HL-60 (cell line): ENCODE measurements around the gene UBTD2.

Experiments
- POLR2AphosphoS5 ChIP-seq: IDR thresholded peaks from 2 replicates; pipeline ENCODE4 v1.6.1; 2012; ENCODE audit warnings: low read depth
- SPI1 ChIP-seq: IDR thresholded peaks from 2 replicates; pipeline ENCODE4 v1.6.1; 2012; ENCODE audit warnings: low read depth, mild to moderate bottlenecking, borderline replicate concordance
- TF ChIP-seq, protein P1 (sequence below): IDR thresholded peaks from one replicate; pipeline ENCODE4 v1.5.1; 2011; ENCODE audit warnings: low read length, control low read depth, inconsistent platforms; ENCODE audit not compliant: insufficient read depth
- TF ChIP-seq, protein P2 (sequence below): IDR thresholded peaks from 2 replicates; pipeline ENCODE4 v1.6.1; 2012; ENCODE audit warnings: low read depth; ENCODE audit not compliant: insufficient replicate concordance

DNA sequence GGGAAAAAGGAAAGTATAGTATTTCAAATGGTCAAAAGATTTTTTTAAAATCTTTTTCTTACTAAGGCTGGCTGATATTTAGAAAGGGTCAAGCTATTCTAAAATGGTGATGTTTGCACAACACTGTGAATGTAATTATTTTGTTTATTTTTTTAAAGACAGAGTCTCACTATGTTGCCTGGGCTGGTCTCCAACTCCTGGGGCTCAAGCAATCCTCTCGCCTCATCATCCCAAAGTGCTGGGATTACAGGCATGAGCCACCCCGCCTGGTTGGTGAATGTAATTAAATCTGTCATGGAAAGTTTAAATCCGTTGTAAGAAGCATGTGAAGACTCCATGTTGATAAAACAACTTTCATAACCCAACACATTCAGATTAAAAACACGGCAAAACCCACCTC lies 2.6 kb downstream of the UBTD2 start:
- TF ChIP-seq POLR2AphosphoS5 = no peak
- TF ChIP-seq, protein P1, sequence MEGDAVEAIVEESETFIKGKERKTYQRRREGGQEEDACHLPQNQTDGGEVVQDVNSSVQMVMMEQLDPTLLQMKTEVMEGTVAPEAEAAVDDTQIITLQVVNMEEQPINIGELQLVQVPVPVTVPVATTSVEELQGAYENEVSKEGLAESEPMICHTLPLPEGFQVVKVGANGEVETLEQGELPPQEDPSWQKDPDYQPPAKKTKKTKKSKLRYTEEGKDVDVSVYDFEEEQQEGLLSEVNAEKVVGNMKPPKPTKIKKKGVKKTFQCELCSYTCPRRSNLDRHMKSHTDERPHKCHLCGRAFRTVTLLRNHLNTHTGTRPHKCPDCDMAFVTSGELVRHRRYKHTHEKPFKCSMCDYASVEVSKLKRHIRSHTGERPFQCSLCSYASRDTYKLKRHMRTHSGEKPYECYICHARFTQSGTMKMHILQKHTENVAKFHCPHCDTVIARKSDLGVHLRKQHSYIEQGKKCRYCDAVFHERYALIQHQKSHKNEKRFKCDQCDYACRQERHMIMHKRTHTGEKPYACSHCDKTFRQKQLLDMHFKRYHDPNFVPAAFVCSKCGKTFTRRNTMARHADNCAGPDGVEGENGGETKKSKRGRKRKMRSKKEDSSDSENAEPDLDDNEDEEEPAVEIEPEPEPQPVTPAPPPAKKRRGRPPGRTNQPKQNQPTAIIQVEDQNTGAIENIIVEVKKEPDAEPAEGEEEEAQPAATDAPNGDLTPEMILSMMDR = no peak
- no peak for TF ChIP-seq SPI1
- TF ChIP-seq, protein P2, sequence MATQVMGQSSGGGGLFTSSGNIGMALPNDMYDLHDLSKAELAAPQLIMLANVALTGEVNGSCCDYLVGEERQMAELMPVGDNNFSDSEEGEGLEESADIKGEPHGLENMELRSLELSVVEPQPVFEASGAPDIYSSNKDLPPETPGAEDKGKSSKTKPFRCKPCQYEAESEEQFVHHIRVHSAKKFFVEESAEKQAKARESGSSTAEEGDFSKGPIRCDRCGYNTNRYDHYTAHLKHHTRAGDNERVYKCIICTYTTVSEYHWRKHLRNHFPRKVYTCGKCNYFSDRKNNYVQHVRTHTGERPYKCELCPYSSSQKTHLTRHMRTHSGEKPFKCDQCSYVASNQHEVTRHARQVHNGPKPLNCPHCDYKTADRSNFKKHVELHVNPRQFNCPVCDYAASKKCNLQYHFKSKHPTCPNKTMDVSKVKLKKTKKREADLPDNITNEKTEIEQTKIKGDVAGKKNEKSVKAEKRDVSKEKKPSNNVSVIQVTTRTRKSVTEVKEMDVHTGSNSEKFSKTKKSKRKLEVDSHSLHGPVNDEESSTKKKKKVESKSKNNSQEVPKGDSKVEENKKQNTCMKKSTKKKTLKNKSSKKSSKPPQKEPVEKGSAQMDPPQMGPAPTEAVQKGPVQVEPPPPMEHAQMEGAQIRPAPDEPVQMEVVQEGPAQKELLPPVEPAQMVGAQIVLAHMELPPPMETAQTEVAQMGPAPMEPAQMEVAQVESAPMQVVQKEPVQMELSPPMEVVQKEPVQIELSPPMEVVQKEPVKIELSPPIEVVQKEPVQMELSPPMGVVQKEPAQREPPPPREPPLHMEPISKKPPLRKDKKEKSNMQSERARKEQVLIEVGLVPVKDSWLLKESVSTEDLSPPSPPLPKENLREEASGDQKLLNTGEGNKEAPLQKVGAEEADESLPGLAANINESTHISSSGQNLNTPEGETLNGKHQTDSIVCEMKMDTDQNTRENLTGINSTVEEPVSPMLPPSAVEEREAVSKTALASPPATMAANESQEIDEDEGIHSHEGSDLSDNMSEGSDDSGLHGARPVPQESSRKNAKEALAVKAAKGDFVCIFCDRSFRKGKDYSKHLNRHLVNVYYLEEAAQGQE = no peak
